GM18520 (cell line): ENCODE measurements around the gene B4GALT4.

ENCODE experiments used
- ATAC-seq: cut with Tn5 transposase; IDR thresholded peaks from one replicate; pipeline ENCODE4 v1.9.1; 2021; ENCODE audit not compliant: unreplicated experiment

B4GALT4 gene

DNA sequence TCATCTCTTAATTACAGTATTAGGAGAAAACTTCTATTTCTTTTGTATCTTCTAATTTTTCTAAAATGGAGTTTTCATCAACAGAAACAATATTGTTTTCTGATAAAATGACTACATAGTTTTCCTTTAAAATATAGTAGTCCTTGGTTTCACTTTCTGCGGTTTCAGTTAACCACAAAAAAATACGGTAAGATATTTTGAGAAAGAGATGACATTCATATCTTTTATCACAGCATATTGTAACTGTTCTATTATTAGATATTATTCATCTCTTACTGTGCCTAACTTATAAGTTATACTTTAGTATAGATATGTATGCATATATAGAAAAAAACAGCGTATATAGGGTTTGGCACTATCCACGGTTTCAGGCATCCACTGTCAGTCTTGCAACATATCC, 2.3 kb downstream of the B4GALT4 start:
- no peak for ATAC-seq

DNA sequence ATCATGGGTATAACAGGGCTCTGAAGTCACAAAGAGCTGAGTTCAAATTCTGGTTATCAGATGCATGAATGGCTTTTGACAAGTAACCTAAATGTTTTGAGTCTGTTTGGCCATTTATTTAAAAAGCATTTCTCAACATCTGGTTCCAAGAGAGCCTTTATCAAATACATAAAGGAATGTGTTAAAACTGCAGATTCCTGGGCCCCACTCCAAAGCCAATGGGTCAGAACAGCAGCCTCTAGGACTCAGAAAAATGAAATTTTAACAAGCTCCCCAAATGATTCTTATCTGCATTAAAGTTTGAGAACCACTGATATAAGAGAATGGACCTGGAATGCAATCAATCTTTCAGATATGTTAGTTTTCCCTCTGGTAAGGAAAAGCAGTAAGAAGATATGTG, 3.4 kb downstream of the B4GALT4 start:
- ATAC-seq, result no peak

DNA sequence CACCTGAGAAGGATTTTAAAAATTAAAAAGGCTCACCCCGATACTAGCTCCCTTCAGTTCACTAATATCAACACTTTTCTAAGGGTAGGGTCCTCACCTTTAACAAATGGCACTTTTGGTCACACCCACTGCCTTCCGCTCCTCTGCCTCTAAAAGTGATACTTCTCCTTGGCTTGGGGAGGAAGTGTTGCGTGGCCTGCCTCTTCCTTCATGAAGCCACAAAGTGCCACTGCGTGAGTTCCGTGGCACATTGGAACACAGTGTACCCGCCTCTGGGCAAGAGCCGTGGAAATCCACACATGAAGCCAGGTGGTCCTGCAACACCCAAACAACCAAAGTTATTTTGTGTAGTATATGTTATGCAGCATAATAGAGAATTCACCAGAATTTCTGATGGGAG, 3.9 kb downstream of the B4GALT4 start:
- no peak for ATAC-seq

DNA sequence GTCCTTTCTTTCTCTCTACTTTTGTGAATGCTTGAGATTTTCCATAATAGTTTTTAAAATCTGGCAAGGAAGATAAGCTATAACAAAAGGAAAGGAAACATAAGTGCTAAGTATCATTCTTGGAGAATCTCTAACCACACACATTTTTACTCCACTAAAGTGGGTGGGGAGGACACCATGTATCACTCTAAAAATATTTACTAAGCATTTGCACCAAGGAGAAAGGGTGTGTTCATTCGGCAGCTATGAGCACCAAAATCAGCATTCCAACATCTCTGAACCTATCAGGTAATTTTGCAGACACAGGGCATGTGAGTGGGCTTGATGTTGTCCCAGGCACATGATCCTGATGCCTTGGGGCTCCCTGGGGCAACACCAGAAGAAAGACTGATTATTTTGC, 5.5 kb downstream of the B4GALT4 start:
- no peak for ATAC-seq

DNA sequence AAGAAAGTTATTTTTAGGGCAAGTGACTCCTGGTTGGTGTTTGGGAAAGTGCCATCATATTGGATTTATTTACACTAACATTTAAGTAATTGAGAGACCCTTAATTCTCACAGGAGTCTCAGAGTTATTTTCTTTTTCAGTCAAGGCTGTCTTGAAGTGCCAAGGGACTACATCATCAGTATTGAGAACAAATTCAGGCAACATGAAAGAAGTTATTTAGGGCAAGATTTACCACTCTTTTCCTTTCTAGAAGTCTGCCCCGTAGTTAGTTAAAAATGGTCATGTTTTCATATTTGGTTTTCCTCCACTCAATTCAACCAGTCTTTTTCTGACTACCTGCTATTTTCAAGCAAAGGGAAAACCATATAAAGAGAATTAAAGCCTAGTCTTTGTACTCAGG, 6.1 kb downstream of the B4GALT4 start:
- ATAC-seq, result no peak

DNA sequence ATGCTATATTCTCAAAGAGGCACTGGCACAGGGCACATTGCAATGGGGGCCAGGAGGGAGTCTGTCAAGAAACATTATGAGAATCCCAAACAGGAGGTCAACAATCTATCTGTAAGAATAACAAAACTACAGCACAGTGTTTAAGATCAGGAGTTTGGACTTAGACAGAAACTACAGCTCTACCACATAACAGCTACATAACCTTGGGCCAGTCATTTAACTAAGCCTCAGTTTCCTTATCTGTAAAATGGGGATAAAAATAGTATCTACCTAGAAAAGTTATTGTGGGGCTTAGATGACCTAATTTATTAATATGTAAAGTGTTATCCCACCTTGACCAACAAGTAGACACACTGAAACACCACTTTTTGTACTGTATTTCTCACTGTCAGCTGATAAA, 9.9 kb downstream of the B4GALT4 start:
- no peak for ATAC-seq

DNA sequence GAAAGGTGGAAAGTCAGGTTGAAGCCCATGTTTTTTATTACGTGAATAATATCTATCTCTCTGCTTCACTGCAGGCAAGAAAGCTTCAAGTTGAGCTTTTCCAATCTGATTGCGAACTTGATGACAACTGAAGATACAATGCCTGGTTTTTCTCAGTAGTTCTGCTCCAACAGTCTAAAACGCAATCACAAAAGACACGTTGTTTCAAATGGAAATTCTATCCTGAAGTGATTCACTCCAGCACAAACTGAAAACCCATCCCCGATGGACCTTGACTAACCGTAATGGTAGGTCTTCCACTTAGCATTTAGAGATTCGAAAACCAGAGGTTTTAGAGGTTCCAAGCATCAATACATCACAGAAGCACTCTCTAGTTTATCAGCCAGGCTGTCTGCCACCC, 10.6 kb downstream of the B4GALT4 start:
- no peak for ATAC-seq

DNA sequence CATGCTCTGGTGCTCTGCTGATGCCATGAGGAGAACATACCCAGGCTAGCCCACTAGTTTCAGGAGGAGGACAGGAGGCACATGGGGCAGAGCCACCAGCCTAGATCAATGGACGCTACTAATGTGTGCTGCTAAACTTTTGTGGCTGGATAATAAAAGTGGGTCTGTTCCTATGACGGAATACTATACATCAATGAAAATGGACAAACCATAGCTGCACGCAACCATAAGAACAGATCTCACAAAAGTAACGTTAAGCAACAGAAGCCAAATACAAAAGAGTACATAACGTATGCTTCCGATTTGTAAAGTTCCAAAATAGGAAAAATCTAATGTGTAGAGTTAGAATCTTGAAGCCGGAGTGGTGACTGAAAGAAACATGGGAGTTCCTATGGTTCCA, 11.5 kb downstream of the B4GALT4 start:
- no peak for ATAC-seq

DNA sequence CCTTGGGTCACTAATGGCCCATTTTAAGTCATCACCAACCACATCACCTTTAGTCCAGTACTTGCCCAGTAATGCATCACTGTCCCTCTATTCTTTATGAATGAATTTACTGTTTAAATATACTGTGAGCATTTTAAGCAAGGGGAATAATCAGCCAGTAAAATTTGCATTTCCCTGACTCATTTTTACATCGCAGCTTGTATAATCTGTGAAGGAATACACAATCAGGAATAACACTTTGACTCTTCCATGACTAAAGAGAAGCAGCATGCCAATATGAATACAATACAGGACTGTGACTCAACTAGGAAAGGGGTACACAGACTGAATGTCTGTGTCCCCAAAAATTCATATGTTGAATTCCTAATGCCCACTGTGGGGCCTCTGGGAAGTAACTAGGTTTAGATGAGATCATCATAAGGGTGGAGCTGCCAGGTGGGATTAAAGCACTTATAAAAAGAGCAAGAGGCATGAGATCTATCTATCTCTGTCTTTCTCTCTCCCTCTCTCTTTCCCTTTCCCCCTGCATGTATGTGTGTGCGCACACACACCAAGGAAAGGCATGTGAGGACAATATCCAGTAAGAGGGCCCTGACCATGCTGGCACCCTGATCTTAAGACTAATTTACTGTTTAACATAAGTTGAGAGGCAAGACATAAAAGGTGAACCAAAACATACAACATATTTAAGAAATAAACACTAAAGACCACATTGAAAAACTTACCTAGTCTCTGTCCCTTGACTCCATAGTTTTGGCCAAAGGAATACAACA, 12.1 kb downstream of the B4GALT4 start:
- no peak for ATAC-seq

DNA sequence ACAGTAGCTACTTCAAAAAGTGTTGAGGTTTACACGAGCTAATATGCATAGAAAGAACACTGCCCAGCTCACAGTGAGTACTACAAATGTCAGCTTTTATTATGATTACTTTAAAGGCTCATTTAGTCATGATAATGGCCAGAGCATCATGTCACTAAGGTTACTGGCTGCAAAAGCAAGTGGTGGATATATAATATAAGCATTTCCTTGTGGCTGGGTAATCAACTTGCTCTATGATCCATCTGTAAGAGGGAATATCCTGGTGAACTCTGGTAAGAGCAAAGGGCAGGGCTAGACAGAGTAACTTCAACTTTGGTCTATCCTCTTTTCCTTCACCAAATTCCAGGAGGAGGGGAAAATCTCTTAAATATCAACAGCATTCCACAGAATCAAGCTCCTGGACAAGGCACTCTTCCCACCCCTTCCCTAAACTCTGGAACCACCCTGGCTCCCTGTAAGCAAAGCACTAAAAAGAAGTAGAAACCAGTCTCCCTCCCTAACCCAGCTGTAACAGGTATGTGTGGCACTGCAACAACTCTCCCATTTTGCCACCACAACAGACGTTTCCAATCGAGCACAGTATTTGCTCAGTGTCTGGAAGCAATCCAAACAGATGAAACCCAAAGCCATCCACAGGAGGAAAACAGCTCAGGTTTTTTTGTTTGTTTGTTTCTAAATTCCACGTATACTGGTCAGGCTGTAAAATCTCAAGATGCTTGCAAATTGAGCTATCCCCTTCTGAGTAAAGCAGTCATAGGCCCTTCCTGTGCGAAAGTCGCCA, 13.4 kb downstream of the B4GALT4 start:
- ATAC-seq, result no peak

DNA sequence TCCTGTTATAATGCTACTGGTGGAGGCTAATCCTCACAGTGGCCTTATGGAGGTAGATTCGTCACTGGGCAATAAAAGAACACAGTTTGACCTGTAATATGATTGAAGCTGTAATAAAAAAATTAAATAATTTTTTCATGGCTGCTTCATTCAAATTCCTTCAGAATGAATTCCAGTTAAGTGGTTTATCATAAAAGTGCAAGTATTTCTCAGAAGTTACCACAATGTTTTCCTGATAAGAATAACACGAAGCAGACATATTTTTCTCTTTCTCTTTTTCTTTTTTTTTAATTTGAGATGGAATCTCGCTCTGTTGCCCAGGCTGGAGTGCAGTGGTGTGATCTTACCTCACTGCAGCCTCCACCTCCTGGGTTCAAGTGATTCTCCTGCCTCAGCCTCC, 15.6 kb downstream of the B4GALT4 start:
- ATAC-seq, result no peak

DNA sequence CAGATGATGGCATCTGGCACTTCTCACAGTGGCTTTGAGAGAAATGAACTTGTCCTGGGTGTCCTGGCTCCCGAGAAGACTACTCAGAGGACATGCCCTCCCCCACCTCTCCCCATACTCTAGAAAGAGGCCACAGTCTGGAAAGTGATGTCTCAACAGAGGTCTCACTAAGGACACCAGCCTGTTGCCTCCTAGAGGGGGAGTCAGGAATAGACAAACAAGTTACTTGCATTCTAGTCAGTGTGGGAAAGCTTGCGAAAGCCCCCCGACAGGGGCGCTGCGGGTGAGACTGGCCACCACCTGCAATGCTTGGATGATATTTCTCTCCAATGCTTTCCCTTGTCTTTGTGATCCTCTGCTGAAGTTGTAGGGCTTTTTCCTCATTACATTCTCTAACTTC, 17.2 kb downstream of the B4GALT4 start:
- ATAC-seq, result no peak

DNA sequence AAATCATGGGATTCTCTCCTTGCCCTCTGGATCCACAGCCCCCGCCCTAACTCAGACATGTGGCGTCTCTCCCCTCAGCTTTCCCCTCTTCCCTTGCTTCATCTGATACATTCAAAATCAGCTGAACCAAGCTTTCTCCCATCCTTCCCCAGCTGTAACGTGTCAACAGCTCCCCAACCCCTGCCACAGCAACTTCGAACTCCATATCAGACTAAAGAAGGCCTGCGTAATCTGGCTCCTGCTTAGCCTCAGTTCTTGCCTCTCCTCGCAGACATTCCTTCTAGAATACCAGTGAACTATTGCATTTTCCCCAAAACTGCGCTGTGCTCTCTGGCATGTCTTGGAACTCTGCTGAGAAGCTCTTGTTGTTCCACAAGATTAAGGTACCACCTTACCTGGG, 18.3 kb downstream of the B4GALT4 start:
- ATAC-seq, result no peak

DNA sequence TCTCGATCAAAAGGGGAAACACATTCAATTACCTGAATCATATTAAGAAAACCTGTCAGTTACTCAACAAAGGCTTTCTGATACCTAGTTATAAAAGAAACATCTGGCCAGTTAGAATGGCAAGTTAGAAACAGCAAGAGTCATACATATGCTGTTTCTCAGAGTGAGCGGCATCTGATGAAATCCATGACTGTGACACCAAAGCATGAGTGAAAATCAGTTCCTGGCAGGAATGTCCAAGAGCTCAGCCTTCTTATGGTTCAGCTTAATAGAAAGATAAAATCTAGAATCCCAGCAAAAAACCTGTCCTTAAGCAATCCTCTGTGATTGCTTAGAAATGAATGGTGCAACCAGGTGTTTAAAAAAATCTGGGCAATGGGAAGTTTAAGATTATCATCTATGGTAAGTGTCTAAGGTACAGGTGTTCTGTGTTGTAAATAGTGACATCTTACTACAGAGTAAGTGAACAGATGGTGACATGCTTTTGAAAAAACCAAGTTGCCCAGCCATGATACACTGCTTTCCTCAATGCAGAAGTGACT, 18.8 kb downstream of the B4GALT4 start:
- no peak for ATAC-seq

DNA sequence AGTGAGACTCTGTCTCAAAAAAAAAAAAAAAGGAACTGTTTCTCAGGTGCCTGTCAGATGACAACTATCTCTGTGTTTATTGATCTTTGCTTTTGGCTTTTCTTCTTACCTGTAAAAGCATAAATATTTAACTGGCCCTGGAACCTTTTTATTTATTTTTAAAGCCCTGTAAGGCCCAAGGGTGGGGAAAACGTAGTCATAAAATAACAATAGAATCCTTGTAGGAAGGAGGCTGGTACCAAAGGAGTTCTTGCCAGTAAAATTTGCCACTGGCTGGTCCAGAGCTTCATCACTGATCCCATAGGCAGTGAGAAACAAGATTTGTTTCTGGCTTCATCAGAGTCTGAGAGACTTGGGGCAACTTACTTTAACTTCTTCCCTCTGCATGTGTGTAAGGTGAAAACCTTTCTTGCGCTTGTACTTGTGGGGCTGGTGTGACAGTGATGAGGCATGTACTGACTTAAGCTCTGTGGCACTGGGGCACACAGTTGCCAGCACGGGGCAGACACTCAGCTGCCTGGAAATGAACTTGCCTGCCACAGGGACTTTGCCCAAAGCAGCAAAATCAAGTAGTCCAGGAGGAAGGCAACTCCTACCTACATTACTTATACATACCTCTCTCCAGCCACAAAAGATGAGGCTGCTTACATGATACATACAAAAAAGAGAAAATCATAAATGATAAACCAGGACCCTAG, 19.6 kb downstream of the B4GALT4 start:
- ATAC-seq, result no peak

DNA sequence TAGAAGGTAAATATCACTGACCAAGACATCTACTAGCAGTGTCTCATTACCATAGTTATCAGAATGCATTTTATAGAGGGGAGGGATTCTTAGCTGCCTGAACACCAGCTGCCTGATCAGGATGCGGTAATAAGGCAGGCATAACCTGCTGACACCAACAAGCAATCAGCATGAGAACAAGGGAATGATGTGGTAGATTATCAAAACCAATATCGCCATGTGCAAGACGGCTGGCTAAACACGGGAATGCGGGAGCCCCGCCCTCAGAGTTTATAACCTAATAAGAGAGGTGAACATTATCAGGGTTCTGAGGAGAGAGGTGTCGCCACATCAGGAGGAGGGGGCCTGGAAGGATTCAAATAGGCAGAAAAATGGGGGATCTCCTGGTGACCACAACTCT, 20.5 kb downstream of the B4GALT4 start:
- no peak for ATAC-seq

DNA sequence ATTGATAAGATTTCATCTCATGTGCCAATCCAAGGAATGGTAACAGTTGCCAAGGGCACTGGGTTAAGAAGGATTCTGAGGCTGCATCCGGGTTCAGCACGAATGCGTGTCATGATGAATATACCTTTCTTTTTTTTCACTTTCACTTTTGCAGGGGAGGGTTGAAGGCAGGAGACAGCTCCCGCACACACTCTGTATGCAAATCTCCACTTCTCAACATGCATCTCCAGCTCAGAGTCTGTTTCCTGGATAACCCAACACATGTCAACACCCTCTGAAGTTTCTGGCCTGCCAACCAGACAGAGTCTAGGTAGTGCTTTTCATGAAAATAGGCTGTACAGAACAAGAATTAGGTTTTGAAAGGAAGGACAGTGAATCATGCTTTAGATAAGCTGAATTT, 21.6 kb downstream of the B4GALT4 start:
- ATAC-seq, result peak; percentile 100

DNA sequence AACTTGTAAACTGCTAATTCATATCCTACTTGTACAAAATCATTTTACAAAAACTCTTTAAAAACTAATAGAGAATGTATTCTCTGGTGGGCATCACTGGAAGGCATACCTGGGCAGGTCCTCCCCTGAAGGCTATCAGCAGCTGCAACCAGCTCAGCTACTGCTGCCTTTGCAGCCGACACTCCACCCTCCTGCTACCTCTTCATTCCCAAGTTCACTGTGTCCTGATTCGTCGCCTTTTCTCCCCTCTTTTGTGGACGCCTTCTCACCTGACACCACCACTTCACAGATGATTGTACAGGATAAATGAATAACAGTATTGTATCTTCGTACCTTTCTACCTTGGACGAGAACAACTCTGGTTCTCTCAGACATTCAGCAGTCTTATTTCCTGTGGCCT, 28.9 kb downstream of the B4GALT4 start:
- ATAC-seq, result no peak

DNA sequence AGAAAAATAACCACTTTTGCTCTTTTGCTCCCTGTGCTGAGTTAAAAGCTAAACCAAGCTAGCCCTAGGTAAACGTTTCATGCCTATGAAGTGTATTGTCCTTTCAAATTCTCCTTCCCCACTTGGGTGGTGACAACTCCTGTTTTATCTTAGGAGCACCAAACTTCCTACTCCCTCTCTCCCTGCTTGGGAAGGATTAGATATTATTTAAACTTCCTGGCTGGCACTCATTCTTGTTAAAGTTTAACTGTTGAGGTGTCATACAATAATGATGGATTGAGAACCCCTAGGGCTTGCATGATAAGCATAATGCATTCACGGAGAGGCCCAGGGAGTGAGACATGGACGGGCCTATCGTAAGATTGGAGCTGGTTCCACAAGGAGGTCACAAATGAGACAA, 29.5 kb downstream of the B4GALT4 start:
- no peak for ATAC-seq

DNA sequence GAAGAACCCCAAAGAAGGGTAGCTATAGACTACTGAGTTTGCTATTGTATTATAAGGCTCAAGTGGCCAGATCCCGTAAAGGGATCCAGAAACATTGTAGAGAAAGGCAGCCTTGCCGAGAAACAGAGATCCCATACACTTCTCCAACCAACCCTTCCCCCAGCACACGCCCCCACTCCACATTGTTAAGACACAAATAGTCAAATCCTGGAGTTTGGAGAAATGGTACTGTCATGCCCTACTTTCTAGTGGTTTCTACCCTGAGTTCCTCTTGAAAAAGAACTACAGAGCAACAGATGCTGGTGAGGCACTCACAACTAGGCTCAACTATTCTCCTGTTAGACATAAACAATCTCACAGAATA, 33.2 kb downstream of the B4GALT4 start:
- no peak for ATAC-seq

DNA sequence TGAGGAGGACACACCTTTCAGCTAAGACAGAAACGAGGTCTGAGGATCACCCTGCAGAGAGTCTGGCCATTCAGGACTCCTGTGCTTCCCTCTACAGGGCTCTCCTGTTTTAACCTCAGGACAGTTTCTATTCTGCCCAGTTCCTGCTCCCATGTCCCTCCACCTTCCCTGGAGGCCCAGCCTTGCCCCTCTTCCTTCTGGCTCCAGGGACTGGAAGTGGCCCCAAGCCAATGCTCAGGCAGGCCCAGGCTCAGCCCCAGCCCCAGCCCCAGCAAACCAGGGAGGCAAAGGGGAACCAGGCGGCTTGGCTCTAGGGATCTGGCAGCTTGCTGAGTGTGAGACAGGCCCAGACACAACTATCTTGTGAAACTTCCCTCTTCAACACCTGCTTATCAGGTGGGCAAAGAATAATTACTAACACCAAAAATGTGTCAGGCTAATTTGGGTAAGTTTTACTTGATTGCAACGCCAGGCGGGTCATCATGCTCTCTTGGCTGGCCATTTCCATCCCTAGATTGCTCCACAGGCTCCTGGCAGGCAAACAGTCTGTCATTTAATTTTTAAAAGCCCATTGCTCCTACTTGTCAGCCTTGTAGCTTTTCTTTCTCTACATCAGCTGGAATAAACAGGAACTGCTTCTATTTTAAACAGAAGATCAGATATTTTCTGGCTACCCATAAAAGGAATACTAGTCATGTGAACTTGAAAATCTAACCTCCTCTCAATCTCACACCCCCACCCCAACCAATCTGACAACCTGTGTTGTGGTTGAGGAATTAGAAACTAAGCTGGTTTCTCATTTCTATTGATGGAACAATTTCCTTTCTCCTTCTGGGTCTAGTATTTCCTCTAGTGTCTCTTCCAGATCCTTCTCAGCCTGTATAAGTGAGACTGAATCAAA, 33.8 kb downstream of the B4GALT4 start:
- no peak for ATAC-seq
